Sigmoid colon (tissue), 4 donors: ENCODE measurements around the gene SMC3.

ENCODE experiments used
- POLR2A ChIP-seq, 2 donors: fragments of 450-650 bp; IDR thresholded peaks; one replicate each; pipeline ENCODE4 v1.6.1; 2016; ENCODE audit warnings: antibody characterized with exemption in 2 of 2, mild to moderate bottlenecking in 2 of 2, moderate library complexity in 2 of 2
- POLR2AphosphoS5 ChIP-seq, 4 donors: sonication (generic); formaldehyde crosslinking; IDR thresholded peaks; one replicate each; pipeline ENCODE4 v1.6.1; 2017; ENCODE audit warnings: antibody characterized with exemption in 4 of 4
- TF ChIP-seq, protein P1 (sequence below), 4 experiments: fragments of 450-650 bp in 3 of 4; fragments of 200-600 bp in 1 of 4; IDR thresholded peaks; one replicate each; pipeline ENCODE4 v1.5.1; 2016 to 2019; ENCODE audit warnings: antibody characterized with exemption in 4 of 4, mild to moderate bottlenecking in 3 of 4, moderate library complexity in 2 of 4

DNA sequence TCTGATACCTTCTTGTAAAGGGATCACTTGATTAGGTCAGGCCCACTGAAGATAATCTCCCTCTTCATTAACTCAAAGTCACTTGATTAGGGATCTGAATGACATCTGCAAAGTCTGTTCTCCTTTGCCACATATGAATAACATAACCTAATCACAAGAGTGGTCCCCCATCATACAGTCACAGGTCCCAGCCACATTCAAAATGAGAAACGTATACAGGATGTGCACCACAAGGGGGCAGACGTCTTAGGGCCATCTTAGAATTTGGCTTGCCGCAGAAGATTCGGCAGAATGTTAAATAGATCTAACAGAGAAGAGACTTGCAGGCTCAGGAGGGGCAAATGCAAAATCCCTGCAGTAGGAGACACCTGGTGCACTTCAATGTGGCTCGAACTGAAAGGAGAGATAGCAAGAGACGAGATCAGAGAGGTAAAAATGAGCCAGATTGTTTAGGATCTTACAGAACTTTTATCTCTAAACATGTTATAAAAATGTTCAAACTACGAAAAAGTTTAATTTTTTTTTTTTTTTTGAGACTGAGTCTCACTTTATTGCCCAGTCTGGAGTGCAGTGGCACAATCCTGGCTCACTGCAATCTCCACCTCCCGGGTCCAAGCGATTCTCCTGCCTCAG, 10.4 kb upstream of the SMC3 start:
- TF ChIP-seq POLR2A (IDR thresholded peaks at IDR 0.05) (no peak), POLR2AphosphoS5 (IDR thresholded peaks at IDR 0.05) (no peak)
- TF ChIP-seq, protein P1, sequence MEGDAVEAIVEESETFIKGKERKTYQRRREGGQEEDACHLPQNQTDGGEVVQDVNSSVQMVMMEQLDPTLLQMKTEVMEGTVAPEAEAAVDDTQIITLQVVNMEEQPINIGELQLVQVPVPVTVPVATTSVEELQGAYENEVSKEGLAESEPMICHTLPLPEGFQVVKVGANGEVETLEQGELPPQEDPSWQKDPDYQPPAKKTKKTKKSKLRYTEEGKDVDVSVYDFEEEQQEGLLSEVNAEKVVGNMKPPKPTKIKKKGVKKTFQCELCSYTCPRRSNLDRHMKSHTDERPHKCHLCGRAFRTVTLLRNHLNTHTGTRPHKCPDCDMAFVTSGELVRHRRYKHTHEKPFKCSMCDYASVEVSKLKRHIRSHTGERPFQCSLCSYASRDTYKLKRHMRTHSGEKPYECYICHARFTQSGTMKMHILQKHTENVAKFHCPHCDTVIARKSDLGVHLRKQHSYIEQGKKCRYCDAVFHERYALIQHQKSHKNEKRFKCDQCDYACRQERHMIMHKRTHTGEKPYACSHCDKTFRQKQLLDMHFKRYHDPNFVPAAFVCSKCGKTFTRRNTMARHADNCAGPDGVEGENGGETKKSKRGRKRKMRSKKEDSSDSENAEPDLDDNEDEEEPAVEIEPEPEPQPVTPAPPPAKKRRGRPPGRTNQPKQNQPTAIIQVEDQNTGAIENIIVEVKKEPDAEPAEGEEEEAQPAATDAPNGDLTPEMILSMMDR (IDR thresholded peaks at IDR 0.05): peak in 2 of 4 experiments; percentile 47 to 61
